ENCODE measurements around the gene CNTN2.

DNA sequence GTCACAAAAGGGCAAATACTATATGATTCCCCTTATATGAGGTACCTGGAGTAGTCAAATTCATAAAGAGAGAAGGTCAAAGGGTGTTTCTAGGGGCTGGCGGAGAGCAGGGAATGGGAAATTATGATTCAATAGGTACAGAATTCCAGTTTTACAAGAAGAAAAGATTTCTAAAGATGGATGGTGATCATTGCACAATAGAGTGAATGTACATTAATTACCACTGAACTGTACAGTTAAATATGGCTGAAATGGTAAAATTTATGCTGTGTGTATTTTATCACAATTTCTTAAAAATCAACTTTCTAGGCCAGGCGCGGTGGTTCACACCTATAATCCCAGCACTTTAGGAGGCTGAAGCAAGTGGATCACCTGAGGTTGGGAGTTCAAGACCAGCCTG lies 59.4 kb downstream of the CNTN2 start:
- TF ChIP-seq POU5F1 (IDR thresholded peaks at IDR 0.05; ENCODE audit: low read depth, low read length), result no peak
- no peak for TF ChIP-seq HDAC2 (IDR thresholded peaks at IDR 0.05; ENCODE audit: borderline replicate concordance in 1 of 2, low read depth in 2 of 2, low read length in 2 of 2)
- no peak for TF ChIP-seq RNF2 (IDR thresholded peaks at IDR 0.05; ENCODE audit: borderline replicate concordance, low read depth, low read length, missing control alignments, poor library complexity, severe bottlenecking)
- TF ChIP-seq EP300 (IDR thresholded peaks at IDR 0.05; ENCODE audit: borderline replicate concordance in 1 of 2, low read depth in 2 of 2, low read length in 2 of 2), result no peak
- TF ChIP-seq POLR2AphosphoS5 (IDR thresholded peaks at IDR 0.05; ENCODE audit: low read depth, low read length), result no peak

Measured in H1 (cell line).